ENCODE results near the gene UNK.
A peak's percentile ranks its signal among the peaks of the same experiment; 100 is the strongest.

UNK gene

GRCh38 chr17:75826561-75827307 is 42.1 kb downstream of the UNK start:
- TF ChIP-seq, protein P1, sequence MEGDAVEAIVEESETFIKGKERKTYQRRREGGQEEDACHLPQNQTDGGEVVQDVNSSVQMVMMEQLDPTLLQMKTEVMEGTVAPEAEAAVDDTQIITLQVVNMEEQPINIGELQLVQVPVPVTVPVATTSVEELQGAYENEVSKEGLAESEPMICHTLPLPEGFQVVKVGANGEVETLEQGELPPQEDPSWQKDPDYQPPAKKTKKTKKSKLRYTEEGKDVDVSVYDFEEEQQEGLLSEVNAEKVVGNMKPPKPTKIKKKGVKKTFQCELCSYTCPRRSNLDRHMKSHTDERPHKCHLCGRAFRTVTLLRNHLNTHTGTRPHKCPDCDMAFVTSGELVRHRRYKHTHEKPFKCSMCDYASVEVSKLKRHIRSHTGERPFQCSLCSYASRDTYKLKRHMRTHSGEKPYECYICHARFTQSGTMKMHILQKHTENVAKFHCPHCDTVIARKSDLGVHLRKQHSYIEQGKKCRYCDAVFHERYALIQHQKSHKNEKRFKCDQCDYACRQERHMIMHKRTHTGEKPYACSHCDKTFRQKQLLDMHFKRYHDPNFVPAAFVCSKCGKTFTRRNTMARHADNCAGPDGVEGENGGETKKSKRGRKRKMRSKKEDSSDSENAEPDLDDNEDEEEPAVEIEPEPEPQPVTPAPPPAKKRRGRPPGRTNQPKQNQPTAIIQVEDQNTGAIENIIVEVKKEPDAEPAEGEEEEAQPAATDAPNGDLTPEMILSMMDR (IDR thresholded peaks at IDR 0.05; ENCODE audit: low read depth, low read length, missing control alignments) = no peak
- DNase-seq (ENCODE audit: low read depth) = no peak
- H3K4me3 ChIP-seq (ENCODE audit: low read depth, low read length) = no peak overlapping the region
- in situ Hi-C loops (cut with HindIII; ENCODE audit: low sequenced_read_pairs) = no loop called here

GRCh38 chr17:75827308-75828075 is 42.9 kb downstream of the UNK start:
- peak overlapping the region; percentile 16 for H3K4me3 ChIP-seq (ENCODE audit: low read depth, low read length)
- in situ Hi-C loops (cut with HindIII; ENCODE audit: low sequenced_read_pairs) = no loop called here
- DNase-seq (ENCODE audit: low read depth) = peak; percentile 15
- TF ChIP-seq, protein P1 (IDR thresholded peaks at IDR 0.05; ENCODE audit: low read depth, low read length, missing control alignments) = peak; percentile 79

DNA sequence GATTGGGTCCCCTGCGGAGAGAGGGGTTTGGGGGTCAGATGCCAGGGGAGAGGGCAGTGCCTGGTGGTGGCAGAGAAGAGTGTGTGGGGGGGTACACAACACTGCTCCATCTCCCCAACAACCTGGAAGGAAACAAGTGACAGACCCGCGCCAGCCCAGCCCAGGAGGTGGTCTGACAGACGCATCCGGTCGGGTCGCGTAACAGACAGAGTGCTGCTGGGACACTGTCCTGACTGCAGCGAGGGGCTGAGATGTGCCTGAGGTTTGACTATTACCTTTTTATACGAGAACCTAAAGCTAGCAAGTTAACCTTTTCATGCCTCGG is 43.4 kb downstream of the UNK start:
- DNase-seq (ENCODE audit: low read depth) = no peak
- in situ Hi-C loops (cut with HindIII; ENCODE audit: low sequenced_read_pairs) = no loop called here
- TF ChIP-seq, protein P1 (IDR thresholded peaks at IDR 0.05; ENCODE audit: low read depth, low read length, missing control alignments) = no peak
- H3K4me3 ChIP-seq (ENCODE audit: low read depth, low read length) = no peak overlapping the region

GRCh38 chr17:75828741-75829140 is 44.1 kb downstream of the UNK start:
- DNase-seq (ENCODE audit: low read depth) = no peak
- TF ChIP-seq, protein P1 (IDR thresholded peaks at IDR 0.05; ENCODE audit: low read depth, low read length, missing control alignments) = no peak
- in situ Hi-C loops (cut with HindIII; ENCODE audit: low sequenced_read_pairs) = no loop called here
- H3K4me3 ChIP-seq (ENCODE audit: low read depth, low read length) = no peak overlapping the region

DNA sequence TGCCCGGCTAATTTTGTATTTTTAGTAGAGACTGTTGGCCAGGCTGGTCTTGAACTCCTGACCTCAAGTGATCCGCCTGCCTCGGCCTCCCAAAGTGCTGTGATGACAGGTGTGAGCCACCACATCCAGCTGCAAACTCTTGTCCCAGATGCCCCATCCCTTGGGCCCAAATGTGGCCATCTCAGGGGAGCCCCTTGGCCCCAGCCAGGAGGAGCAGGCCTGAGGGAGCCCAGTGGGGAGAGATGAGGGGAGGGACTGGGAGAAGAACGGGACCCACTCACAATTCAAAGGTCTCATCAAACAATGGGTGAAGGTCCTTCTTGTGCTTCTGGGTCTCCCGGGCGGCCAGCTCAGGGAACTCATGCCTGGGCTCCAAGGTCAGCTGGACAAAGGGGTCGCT is 45.1 kb downstream of the UNK start:
- TF ChIP-seq, protein P1 (IDR thresholded peaks at IDR 0.05; ENCODE audit: low read depth, low read length, missing control alignments) = no peak
- in situ Hi-C loops (cut with HindIII; ENCODE audit: low sequenced_read_pairs) = no loop called here
- no peak overlapping the region for H3K4me3 ChIP-seq (ENCODE audit: low read depth, low read length)

DNA sequence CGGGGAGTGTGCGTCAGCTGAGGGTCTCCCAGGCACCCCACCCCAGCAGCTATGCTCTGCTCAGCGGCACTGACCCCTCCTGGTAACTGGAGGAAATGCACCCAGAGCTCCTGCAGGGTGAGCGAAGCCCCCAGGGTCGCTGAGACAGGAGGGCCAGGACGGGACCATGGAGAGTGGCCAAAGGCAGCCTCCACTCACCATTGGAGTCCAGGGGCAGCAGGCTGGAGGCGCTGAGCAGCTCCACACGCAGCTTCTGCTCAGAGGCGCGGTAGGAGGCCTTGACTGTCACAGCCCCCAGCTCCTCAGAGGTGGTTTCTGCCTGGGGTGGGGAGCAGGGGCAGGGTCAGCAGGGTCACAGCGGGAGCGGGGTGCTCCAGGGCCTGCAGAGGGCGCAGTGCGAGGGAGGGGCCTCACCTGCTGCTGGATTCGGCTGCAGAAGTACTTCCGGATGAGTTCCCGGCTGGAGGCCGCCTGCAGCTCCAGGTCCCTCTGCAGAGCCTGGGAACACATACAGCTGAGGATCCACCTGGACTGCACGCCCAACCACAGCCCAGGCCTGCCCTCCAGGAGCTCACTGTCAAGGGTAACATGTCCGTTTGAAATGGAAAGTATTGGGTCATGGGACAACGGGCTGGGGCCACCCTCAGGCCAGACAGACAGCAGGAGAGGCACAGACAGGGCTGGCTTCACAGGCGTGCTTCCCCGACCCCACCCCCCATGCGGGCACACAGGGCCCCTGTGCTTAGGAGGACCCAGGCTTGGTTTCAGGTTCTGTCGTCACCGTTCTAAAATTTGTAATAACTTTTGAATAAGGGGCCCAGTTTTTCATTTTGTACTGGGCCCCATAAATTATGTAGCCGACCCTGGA is 45.8 kb downstream of the UNK start:
- no peak overlapping the region for H3K4me3 ChIP-seq (ENCODE audit: low read depth, low read length)
- DNase-seq (ENCODE audit: low read depth) = no peak
- TF ChIP-seq, protein P1 (IDR thresholded peaks at IDR 0.05; ENCODE audit: low read depth, low read length, missing control alignments) = peak; percentile 62
- in situ Hi-C loops (cut with HindIII; ENCODE audit: low sequenced_read_pairs) = no loop called here

More for the DNA sequence above, 45.1 kb downstream of the UNK start:
- no peak for DNase-seq (ENCODE audit: low read depth)
